ENCODE measurements around the gene LRRC4. TPM values are rescaled to one million over a fixed set of nuclear protein-coding genes. Genes with fewer than 3 reads are reported as not detected.

Gene LRRC4
- total RNA-seq, 1 experiment from 2014 or later, result 1.4 TPM

GRCh38 chr7:128068785-128069184 lies 37.5 kb upstream of the LRRC4 start:
- Histone ChIP-seq H3K27me3 (replicated peaks) (no peaks in the 10 kb centered on the region), H3K4me3 (no peak overlapping the region), H3K9me3 (replicated peaks) (no peaks in the 10 kb centered on the region), H3K36me3 (no peaks in the 10 kb centered on the region), H3K27ac (no peak overlapping the region), H3K4me1 (replicated peaks) (no peaks in the 10 kb centered on the region)
- DNase-seq (ENCODE audit: low read depth in 1 of 2, low spot score in 2 of 2), result no peak

GRCh38 chr7:128067983-128068382 lies 36.7 kb upstream of the LRRC4 start:
- no peak overlapping the region for H3K27ac ChIP-seq

GRCh38 chr7:128066858-128067257 lies 35.6 kb upstream of the LRRC4 start:
- Histone ChIP-seq H3K4me3 (no peak overlapping the region), H3K36me3 (no peaks in the 10 kb centered on the region; the same call in 1 of the 2 replicates), H3K27me3 (replicated peaks) (no peaks in the 10 kb centered on the region), H3K4me1 (replicated peaks) (no peaks in the 10 kb centered on the region), H3K27ac (no peak overlapping the region), H3K9me3 (replicated peaks) (no peaks in the 10 kb centered on the region)
- no peak for DNase-seq (ENCODE audit: low read depth in 1 of 2, low spot score in 2 of 2)

More at GRCh38 chr7:128067983-128068382, 36.7 kb upstream of the LRRC4 start:
- Histone ChIP-seq H3K4me3 (no peak overlapping the region), H3K9me3 (replicated peaks) (no peaks in the 10 kb centered on the region), H3K27me3 (replicated peaks) (no peaks in the 10 kb centered on the region), H3K36me3 (no peaks in the 10 kb centered on the region; the same call in 1 of the 2 replicates), H3K4me1 (replicated peaks) (no peaks in the 10 kb centered on the region)
- no peak for DNase-seq (ENCODE audit: low read depth in 1 of 2, low spot score in 2 of 2)

- Histone ChIP-seq H3K27me3 (replicated peaks) (no peaks in the 10 kb centered on the region), H3K27ac (no peak overlapping the region), H3K4me3 (no peak overlapping the region), H3K36me3 (no peaks in the 10 kb centered on the region; the same call in 1 of the 2 replicates), H3K9me3 (replicated peaks) (no peaks in the 10 kb centered on the region), H3K4me1 (replicated peaks) (no peaks in the 10 kb centered on the region)
- no peak for DNase-seq (ENCODE audit: low read depth in 1 of 2, low spot score in 2 of 2)
Observed at GRCh38 chr7:128066395-128066794, 35.2 kb upstream of the LRRC4 start.

- Histone ChIP-seq H3K4me3 (no peak overlapping the region), H3K36me3 (no peaks in the 10 kb centered on the region; the same call in 1 of the 2 replicates), H3K9me3 (replicated peaks) (no peaks in the 10 kb centered on the region)
Observed at GRCh38 chr7:128065872-128066271, 34.6 kb upstream of the LRRC4 start.

GRCh38 chr7:128063088-128063487 lies 31.9 kb upstream of the LRRC4 start:
- DNase-seq (ENCODE audit: low read depth in 1 of 2, low spot score in 2 of 2), result no peak
- H3K9me3 ChIP-seq (replicated peaks), result no peaks in the 10 kb centered on the region
- H3K27ac ChIP-seq, result no peak overlapping the region
- H3K4me3 ChIP-seq, result no peak overlapping the region
- H3K36me3 ChIP-seq, result no peaks in the 10 kb centered on the region; the same call in 1 of the 2 replicates
- H3K4me1 ChIP-seq (replicated peaks), result no peaks in the 10 kb centered on the region
- H3K27me3 ChIP-seq (replicated peaks), result no peaks in the 10 kb centered on the region

More at GRCh38 chr7:128065872-128066271, 34.6 kb upstream of the LRRC4 start:
- no peak for DNase-seq (ENCODE audit: low read depth in 1 of 2, low spot score in 2 of 2)
- no peaks in the 10 kb centered on the region for H3K4me1 ChIP-seq (replicated peaks)
- H3K27ac ChIP-seq, result no peak overlapping the region
- H3K27me3 ChIP-seq (replicated peaks), result no peaks in the 10 kb centered on the region

- Histone ChIP-seq H3K27ac (no peak overlapping the region), H3K4me1 (replicated peaks) (peaks cover 19% of the 10 kb centered on the region), H3K9me3 (replicated peaks) (no peaks in the 10 kb centered on the region), H3K27me3 (replicated peaks) (no peaks in the 10 kb centered on the region), H3K36me3 (peaks cover 3% of the 10 kb centered on the region; the same call in 1 of the 2 replicates), H3K4me3 (no peak overlapping the region)
- DNase-seq (ENCODE audit: low read depth in 1 of 2, low spot score in 2 of 2), result no peak
Observed at GRCh38 chr7:128060018-128060417, 28.8 kb upstream of the LRRC4 start.

- DNase-seq (ENCODE audit: low read depth in 1 of 2, low spot score in 2 of 2), result no peak
- peaks cover 19% of the 10 kb centered on the region for H3K4me1 ChIP-seq (replicated peaks)
- peaks cover 3% of the 10 kb centered on the region; the same call in 1 of the 2 replicates for H3K36me3 ChIP-seq
- H3K27me3 ChIP-seq (replicated peaks), result no peaks in the 10 kb centered on the region
- no peak overlapping the region for H3K4me3 ChIP-seq
- H3K27ac ChIP-seq, result no peak overlapping the region
- H3K9me3 ChIP-seq (replicated peaks), result no peaks in the 10 kb centered on the region
Observed at GRCh38 chr7:128059143-128059988, 28.1 kb upstream of the LRRC4 start.

- Histone ChIP-seq H3K4me1 (replicated peaks) (peaks cover 21% of the 10 kb centered on the region), H3K9me3 (replicated peaks) (no peaks in the 10 kb centered on the region), H3K36me3 (peaks cover 3% of the 10 kb centered on the region; the same call in 1 of the 2 replicates), H3K27me3 (replicated peaks) (no peaks in the 10 kb centered on the region), H3K4me3 (no peak overlapping the region), H3K27ac (no peak overlapping the region)
- no peak for DNase-seq (ENCODE audit: low read depth in 1 of 2, low spot score in 2 of 2)
Observed at GRCh38 chr7:128057909-128058308, 26.7 kb upstream of the LRRC4 start.

- peaks cover 23% of the 10 kb centered on the region for H3K4me1 ChIP-seq (replicated peaks)
- no peak overlapping the region for H3K4me3 ChIP-seq
- DNase-seq (ENCODE audit: low read depth in 1 of 2, low spot score in 2 of 2), result peak; percentile 64 to 68
- no peaks in the 10 kb centered on the region for H3K9me3 ChIP-seq (replicated peaks)
- 0 out of 2 replicates have a peak, but pooled peaks cover 3% of the 10 kb centered on the region for H3K36me3 ChIP-seq
- H3K27me3 ChIP-seq (replicated peaks), result no peaks in the 10 kb centered on the region
- H3K27ac ChIP-seq, result peak overlapping the region; percentile 43
Observed at GRCh38 chr7:128056901-128057300, 25.7 kb upstream of the LRRC4 start.

- peak overlapping the region; percentile 43; the same call in 1 of the 2 replicates for H3K27ac ChIP-seq
- no peak for DNase-seq (ENCODE audit: low read depth in 1 of 2, low spot score in 2 of 2)
- H3K27me3 ChIP-seq (replicated peaks), result no peaks in the 10 kb centered on the region
- H3K4me3 ChIP-seq, result no peak overlapping the region
- no peaks in the 10 kb centered on the region for H3K9me3 ChIP-seq (replicated peaks)
- 0 out of 2 replicates have a peak, but pooled peaks cover 3% of the 10 kb centered on the region for H3K36me3 ChIP-seq
- H3K4me1 ChIP-seq (replicated peaks), result peaks cover 23% of the 10 kb centered on the region
Observed at GRCh38 chr7:128055637-128056036, 24.4 kb upstream of the LRRC4 start.

- Histone ChIP-seq H3K9me3 (replicated peaks) (no peaks in the 10 kb centered on the region), H3K4me3 (no peak overlapping the region), H3K27me3 (replicated peaks) (no peaks in the 10 kb centered on the region), H3K36me3 (peaks cover 3% of the 10 kb centered on the region; the same call in 1 of the 2 replicates), H3K27ac (no peak overlapping the region), H3K4me1 (replicated peaks) (peaks cover 23% of the 10 kb centered on the region)
- no peak for DNase-seq (ENCODE audit: low read depth in 1 of 2, low spot score in 2 of 2)
Observed at GRCh38 chr7:128054511-128054910, 23.3 kb upstream of the LRRC4 start.

GRCh38 chr7:128053991-128054390 lies 22.8 kb upstream of the LRRC4 start:
- Histone ChIP-seq H3K36me3 (peaks cover 3% of the 10 kb centered on the region; the same call in 1 of the 2 replicates), H3K27me3 (replicated peaks) (no peaks in the 10 kb centered on the region), H3K4me1 (replicated peaks) (peaks cover 23% of the 10 kb centered on the region), H3K9me3 (replicated peaks) (no peaks in the 10 kb centered on the region), H3K4me3 (no peak overlapping the region), H3K27ac (no peak overlapping the region)
- DNase-seq (ENCODE audit: low read depth in 1 of 2, low spot score in 2 of 2), result no peak

GRCh38 chr7:128053023-128053422 lies 21.8 kb upstream of the LRRC4 start:
- no peak for DNase-seq (ENCODE audit: low read depth in 1 of 2, low spot score in 2 of 2)
- no peak overlapping the region for H3K27ac ChIP-seq
- peaks cover 23% of the 10 kb centered on the region for H3K4me1 ChIP-seq (replicated peaks)

More at GRCh38 chr7:128053023-128053422, 21.8 kb upstream of the LRRC4 start:
- H3K4me3 ChIP-seq, result no peak overlapping the region
- no peaks in the 10 kb centered on the region for H3K9me3 ChIP-seq (replicated peaks)
- H3K36me3 ChIP-seq, result peaks cover 3% of the 10 kb centered on the region; the same call in 1 of the 2 replicates
- no peaks in the 10 kb centered on the region for H3K27me3 ChIP-seq (replicated peaks)
